KMS-11 (cell line): ENCODE measurements around the gene UFSP1.

Experiments
- H2AFZ ChIP-seq: fragments of 200-600 bp; sonication (generic); 2 replicates; pipeline ENCODE4 v1.6.1; 2016; ENCODE audit warnings: antibody characterized with exemption, mixed run types, low read depth
- H3K27ac ChIP-seq: fragments of 200-600 bp; sonication (generic); 2 replicates; pipeline ENCODE4 v1.6.1; 2016; ENCODE audit warnings: mild to moderate bottlenecking, mixed run types
- H3K27me3 ChIP-seq: fragments of 200-600 bp; sonication (generic); 2 replicates; pipeline ENCODE4 v1.6.1; 2017; ENCODE audit warnings: mild to moderate bottlenecking, low read depth, mixed run types, moderate library complexity; ENCODE audit not compliant: insufficient read depth
- H3K36me3 ChIP-seq: fragments of 200-600 bp; sonication (generic); 2 replicates; pipeline ENCODE4 v1.6.1; 2017; ENCODE audit warnings: mild to moderate bottlenecking, mixed run types; ENCODE audit not compliant: insufficient read depth
- H3K4me1 ChIP-seq: fragments of 200-600 bp; sonication (generic); 2 replicates; pipeline ENCODE4 v1.6.1; 2016; ENCODE audit warnings: mild to moderate bottlenecking, low read depth, mixed run types; ENCODE audit not compliant: poor library complexity, severe bottlenecking
- H3K4me2 ChIP-seq: fragments of 200-600 bp; sonication (generic); 2 replicates; pipeline ENCODE4 v1.7.0; 2016; ENCODE audit warnings: mild to moderate bottlenecking, mixed run types
- H3K4me3 ChIP-seq: fragments of 200-600 bp; sonication (generic); IDR thresholded peaks from 2 replicates; pipeline ENCODE4 v1.6.1; 2017; ENCODE audit warnings: low read depth, low read length, mixed read lengths; ENCODE audit not compliant: insufficient read depth
- H3K79me2 ChIP-seq: fragments of 200-600 bp; sonication (generic); 2 replicates; pipeline ENCODE4 v1.6.1; 2016; ENCODE audit warnings: low read depth, mixed run types; ENCODE audit not compliant: insufficient read depth
- H3K9ac ChIP-seq: fragments of 200-600 bp; sonication (generic); 2 replicates; pipeline ENCODE4 v1.6.1; 2016; ENCODE audit warnings: mild to moderate bottlenecking, mixed run types
- H4K20me1 ChIP-seq: fragments of 200-600 bp; sonication (generic); 2 replicates; pipeline ENCODE4 v1.6.1; 2016; ENCODE audit warnings: mild to moderate bottlenecking, mixed run types; ENCODE audit not compliant: insufficient read depth
- CTCF ChIP-seq: fragments of 200-600 bp; sonication (generic); conservative IDR thresholded peaks from 2 replicates; pipeline ENCODE4 v1.6.1; 2017; ENCODE audit warnings: low read depth, mild to moderate bottlenecking, antibody characterized with exemption, low read length, moderate library complexity, mixed read lengths

The UFSP1 gene

GRCh38 chr7:100847360-100847759 is 42.2 kb downstream of the UFSP1 start:
- H3K79me2 ChIP-seq: no peaks in the 10 kb centered on the region
- no peak overlapping the region for H3K4me2 ChIP-seq
- H3K27me3 ChIP-seq: no peaks in the 10 kb centered on the region; the same call in 1 of the 2 replicates
- H3K9ac ChIP-seq: no peak overlapping the region
- H3K4me3 ChIP-seq: no peak overlapping the region
- no peaks in the 10 kb centered on the region for H3K36me3 ChIP-seq
- no peak for TF ChIP-seq CTCF
- H2AFZ ChIP-seq: no peak overlapping the region
- peaks cover 4% of the 10 kb centered on the region for H3K4me1 ChIP-seq
- no peaks in the 10 kb centered on the region for H4K20me1 ChIP-seq
- no peak overlapping the region for H3K27ac ChIP-seq

- Histone ChIP-seq H3K4me3 (no peak overlapping the region), H4K20me1 (no peaks in the 10 kb centered on the region), H3K9ac (no peak overlapping the region), H3K79me2 (no peaks in the 10 kb centered on the region), H3K4me1 (no peaks in the 10 kb centered on the region), H3K27me3 (no peaks in the 10 kb centered on the region), H2AFZ (no peak overlapping the region), H3K36me3 (no peaks in the 10 kb centered on the region), H3K4me2 (no peak overlapping the region), H3K27ac (no peak overlapping the region)
- TF ChIP-seq CTCF: no peak
Observed at GRCh38 chr7:100840470-100841100, 48.9 kb downstream of the UFSP1 start.

GRCh38 chr7:100839361-100839760 is 50.2 kb downstream of the UFSP1 start:
- Histone ChIP-seq H3K36me3 (no peaks in the 10 kb centered on the region), H2AFZ (no peak overlapping the region), H3K27ac (no peak overlapping the region), H3K79me2 (no peaks in the 10 kb centered on the region), H3K9ac (no peak overlapping the region), H3K4me2 (no peak overlapping the region), H3K27me3 (peaks cover 3% of the 10 kb centered on the region; the same call in 1 of the 2 replicates), H3K4me3 (no peak overlapping the region), H4K20me1 (no peaks in the 10 kb centered on the region), H3K4me1 (no peaks in the 10 kb centered on the region)
- no peak for TF ChIP-seq CTCF
